Effector memory CD4-positive, alpha-beta T cell (primary cell): ENCODE measurements around the gene CRK.

ENCODE experiments used
- DNase-seq, 3 donors: peaks; one replicate each; pipeline ENCODE4 v3.0.0-alpha.2; 2020
- H3K27ac ChIP-seq: 2 replicates; pipeline ENCODE4 v1.7.0; 2013; ENCODE audit warnings: mild to moderate bottlenecking, low read length, moderate library complexity; ENCODE audit not compliant: insufficient read depth, poor library complexity, severe bottlenecking
- H3K27me3 ChIP-seq: replicated peaks from 2 replicates; pipeline ENCODE4 v1.7.0; 2013; ENCODE audit warnings: mild to moderate bottlenecking, low read length; ENCODE audit not compliant: insufficient read depth, control insufficient read depth, poor library complexity, severe bottlenecking
- H3K36me3 ChIP-seq: 2 replicates; pipeline ENCODE4 v1.7.0; 2013; ENCODE audit warnings: mild to moderate bottlenecking, low read length, moderate library complexity; ENCODE audit not compliant: control insufficient read depth, insufficient read depth
- H3K4me1 ChIP-seq: 2 replicates; pipeline ENCODE4 v1.7.0; 2013; ENCODE audit warnings: low read length, mild to moderate bottlenecking; ENCODE audit not compliant: control insufficient read depth, insufficient read depth, poor library complexity, severe bottlenecking
- H3K4me3 ChIP-seq: 2 replicates; pipeline ENCODE4 v1.7.0; 2013; ENCODE audit warnings: low read length, low read depth, mild to moderate bottlenecking; ENCODE audit not compliant: insufficient read depth, poor library complexity, severe bottlenecking
- H3K9me3 ChIP-seq: 2 replicates; pipeline ENCODE4 v1.7.0; 2013; ENCODE audit warnings: mild to moderate bottlenecking, low read length, moderate library complexity; ENCODE audit not compliant: control insufficient read depth

CRK gene

DNA sequence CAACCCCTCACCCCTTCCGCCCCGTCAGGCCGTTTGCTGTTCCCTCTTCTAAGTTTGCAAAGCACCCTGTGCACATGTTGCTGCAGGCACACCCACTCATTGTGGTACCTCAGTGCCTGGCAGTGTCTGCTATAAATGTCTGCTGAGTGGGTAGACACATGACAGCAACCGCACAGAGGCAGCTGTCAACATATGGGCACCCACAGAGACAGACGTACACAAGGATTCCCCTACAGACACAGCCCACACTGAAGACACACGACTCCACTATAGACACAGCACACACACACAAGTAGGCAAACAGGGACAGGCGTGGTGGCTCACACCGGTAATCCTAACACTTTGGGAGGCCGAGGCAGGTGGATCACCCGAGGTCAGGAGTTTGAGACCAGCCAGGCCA is 17.8 kb upstream of the CRK start:
- Histone ChIP-seq H3K27ac (no peak overlapping the region), H3K4me3 (no peak overlapping the region), H3K36me3 (peaks cover 24% of the 10 kb centered on the region), H3K27me3 (no peaks in the 10 kb centered on the region), H3K9me3 (no peaks in the 10 kb centered on the region), H3K4me1 (peaks cover 2% of the 10 kb centered on the region)
- no peak for DNase-seq

DNA sequence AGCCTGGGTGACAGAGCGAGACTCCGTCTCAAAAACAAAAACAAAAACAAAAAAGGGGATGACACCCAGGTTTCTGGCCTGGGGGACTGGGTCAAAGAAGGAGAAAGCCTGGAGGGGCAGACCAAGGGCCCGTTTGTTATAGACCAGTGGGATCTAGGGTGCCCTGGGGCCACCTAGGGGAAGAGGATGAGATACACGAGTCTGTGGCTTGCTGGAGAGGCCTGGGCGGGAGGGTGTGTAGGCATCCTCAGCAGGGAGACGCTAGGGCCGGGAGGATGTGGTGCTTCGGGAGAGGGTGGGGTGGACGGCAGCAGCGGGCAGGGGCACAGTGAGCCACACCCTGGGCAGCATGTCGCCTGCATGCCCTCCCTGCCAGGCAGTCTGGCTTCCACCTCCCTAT is 17.1 kb upstream of the CRK start:
- Histone ChIP-seq H3K36me3 (peaks cover 25% of the 10 kb centered on the region), H3K27ac (no peak overlapping the region), H3K4me1 (peaks cover 2% of the 10 kb centered on the region), H3K9me3 (no peaks in the 10 kb centered on the region), H3K4me3 (no peak overlapping the region), H3K27me3 (no peaks in the 10 kb centered on the region)
- DNase-seq = no peak

DNA sequence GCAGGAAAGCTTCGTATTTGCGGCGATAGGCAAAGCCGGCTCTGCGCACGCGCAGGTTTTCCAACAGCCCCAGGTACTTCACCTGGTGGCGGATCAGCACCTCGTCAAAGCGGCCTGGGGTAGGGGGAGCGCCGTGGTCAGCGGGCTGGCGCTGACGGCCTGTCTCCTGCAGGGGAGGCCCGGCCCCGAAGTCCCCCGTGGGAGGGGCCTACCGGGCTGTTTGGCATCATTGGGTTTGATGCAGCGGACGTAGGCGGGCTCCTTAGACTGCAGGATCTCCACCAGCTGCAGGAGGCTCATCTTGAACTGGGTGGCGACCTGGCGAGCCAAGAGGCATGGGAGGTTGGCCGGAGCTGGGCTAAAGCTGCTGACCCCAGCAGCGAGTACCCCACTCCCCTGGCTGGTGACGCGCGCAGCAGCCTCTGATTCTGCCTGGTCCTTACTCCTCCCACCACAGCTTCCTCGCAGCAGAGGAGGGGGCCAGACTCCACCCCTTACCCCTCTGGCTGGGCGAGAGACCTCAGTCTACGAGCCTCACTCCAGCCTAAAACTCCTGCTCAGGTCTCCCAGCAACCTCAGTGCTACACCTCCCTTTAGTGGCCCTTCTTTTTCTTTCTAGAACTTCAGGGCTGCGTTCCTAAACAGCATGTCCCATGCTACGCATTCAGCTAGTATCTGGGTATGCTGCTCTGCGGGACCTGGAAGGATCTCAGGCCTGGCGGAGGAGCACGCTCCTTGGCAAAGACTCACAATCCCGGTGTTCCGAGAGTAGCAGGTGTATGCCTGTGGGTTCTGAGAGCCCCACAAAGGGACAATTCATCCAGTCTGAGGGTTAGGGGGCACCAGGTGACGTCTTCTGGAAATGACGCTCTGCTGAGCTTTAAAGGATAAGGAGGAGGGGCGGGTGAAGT is 16.1 kb upstream of the CRK start:
- H3K9me3 ChIP-seq = no peaks in the 10 kb centered on the region
- peaks cover 21% of the 10 kb centered on the region for H3K36me3 ChIP-seq
- DNase-seq = no peak
- no peaks in the 10 kb centered on the region for H3K27me3 ChIP-seq
- no peak overlapping the region for H3K4me3 ChIP-seq
- H3K27ac ChIP-seq = no peak overlapping the region
- H3K4me1 ChIP-seq = peaks cover 2% of the 10 kb centered on the region

DNA sequence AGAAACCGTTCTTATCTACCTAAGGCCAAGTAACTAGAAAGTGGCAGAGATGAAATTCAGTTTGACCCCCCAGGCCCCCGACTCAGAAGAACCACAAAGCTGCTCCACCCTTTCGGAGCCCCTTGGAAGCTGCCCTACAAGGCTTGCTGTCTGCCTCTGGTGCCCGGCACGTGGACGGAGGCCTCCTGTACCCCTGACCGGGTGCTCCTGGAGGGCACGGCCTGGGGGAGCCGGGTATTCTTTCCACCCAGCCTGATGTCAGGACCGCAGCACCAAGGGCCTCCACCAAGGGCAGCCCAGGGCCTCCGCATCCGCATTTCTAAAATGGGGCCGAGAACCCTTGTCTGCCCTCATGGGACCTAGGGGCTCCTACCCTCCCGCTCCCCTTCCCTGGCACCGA is 15.5 kb upstream of the CRK start:
- H3K27ac ChIP-seq = no peak overlapping the region
- no peaks in the 10 kb centered on the region for H3K27me3 ChIP-seq
- H3K4me1 ChIP-seq = peaks cover 2% of the 10 kb centered on the region
- no peak for DNase-seq
- H3K36me3 ChIP-seq = peaks cover 24% of the 10 kb centered on the region
- H3K9me3 ChIP-seq = no peaks in the 10 kb centered on the region
- H3K4me3 ChIP-seq = no peak overlapping the region

DNA sequence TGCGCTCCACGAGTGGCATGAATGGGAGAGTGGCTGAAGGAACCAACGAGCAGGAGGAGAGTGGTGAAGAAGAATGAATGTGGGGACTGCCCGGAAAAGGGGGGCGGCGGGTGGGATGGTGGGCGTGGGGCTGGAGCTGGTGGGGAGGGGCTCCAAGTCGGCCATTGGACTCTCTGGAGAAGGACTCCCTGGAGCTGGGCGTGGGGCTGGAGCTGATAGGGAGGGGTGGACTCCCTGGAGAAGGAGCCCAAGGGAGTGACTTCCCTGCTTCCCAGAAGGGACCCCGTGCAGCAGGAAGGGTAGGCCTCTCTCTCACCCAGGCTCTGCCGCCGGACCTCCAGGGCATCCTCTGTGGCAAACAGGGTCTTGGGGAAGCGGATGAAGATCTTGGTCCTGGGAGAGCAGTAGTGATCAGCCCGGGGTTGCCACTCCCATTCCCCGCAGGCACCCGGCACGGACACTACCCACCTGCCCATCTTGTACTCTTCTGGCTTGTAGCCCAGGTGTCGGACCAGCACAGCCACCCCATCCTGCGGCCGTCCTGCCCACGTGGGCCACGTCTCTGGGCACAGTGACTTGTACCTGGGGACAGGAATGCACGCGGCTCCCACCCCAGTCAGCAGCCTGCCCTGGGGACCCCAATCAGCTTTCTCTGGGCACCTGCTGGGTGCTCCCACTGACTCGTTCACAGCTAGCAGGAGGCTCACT is 14.9 kb upstream of the CRK start:
- H3K27me3 ChIP-seq = no peaks in the 10 kb centered on the region
- no peak overlapping the region for H3K27ac ChIP-seq
- H3K4me1 ChIP-seq = peaks cover 2% of the 10 kb centered on the region
- no peak for DNase-seq
- H3K9me3 ChIP-seq = no peaks in the 10 kb centered on the region
- H3K36me3 ChIP-seq = peaks cover 24% of the 10 kb centered on the region
- no peak overlapping the region for H3K4me3 ChIP-seq

DNA sequence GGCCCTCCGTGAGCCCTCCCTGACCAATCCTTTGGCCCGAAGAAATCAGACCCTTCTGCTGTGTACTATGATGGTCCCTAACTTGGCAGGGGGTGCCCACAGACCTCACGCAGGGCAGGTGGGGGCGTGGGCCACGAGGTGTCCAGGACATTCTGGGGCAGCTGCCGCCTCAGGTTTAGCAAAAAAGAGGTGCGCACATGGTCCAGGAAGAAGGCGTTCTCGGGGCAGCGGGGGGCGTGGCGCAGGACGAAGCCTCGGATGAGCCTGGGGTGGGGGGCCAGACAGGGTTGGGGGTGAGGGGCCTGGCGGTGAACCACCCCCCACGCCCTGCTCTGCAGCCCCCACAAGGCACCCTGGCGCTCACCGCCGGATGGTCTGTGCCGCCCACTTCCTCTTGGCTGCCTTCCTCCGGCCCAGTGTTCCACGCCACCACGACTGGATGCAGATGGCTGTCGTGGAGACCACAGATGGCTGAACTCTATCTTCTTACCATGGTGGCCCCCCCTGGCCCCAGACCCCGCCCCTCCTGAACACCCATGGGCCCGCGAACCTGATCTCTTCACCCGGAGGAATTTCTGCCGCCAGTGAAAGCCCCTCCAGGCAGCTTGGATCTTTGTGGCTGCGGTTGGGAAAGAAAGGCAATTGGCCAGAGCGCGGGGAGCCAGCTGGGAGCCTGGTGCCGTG is 14.2 kb upstream of the CRK start:
- DNase-seq = no peak
- H3K4me3 ChIP-seq = no peak overlapping the region
- H3K4me1 ChIP-seq = peaks cover 2% of the 10 kb centered on the region
- no peak overlapping the region for H3K27ac ChIP-seq
- H3K9me3 ChIP-seq = no peaks in the 10 kb centered on the region
- H3K27me3 ChIP-seq = no peaks in the 10 kb centered on the region
- peaks cover 24% of the 10 kb centered on the region for H3K36me3 ChIP-seq

DNA sequence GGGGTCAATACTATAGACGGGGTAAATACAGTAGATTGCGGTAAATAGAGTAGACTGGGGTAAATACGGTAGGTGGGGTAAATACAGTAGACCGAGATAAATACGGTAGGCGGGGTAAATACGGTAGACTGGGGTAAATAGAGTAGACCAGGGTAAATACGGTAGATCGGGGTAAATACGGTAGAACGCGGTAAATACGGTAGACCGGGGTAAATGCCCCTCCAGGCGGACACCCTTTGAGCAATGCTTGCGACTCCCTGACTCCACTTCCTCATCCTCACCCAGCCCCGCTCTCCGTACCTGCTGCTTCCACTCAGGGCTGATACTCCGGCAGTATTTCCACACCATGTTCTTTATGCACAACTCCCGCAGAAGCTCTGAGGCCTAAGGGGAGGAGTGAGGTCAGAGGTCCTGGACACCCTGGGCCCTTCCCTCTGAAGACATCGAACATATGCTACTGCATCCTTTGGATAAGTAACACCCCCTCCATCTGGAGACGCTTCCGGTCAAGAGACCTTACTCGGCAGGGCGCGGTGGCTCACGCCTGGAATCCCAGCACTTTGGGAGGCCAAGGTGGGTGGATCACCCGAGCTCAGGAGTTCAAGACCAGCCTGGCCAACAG is 13.3 kb upstream of the CRK start:
- Histone ChIP-seq H3K4me3 (no peak overlapping the region), H3K4me1 (peaks cover 2% of the 10 kb centered on the region), H3K27me3 (no peaks in the 10 kb centered on the region), H3K36me3 (peaks cover 24% of the 10 kb centered on the region), H3K9me3 (no peaks in the 10 kb centered on the region), H3K27ac (no peak overlapping the region)
- no peak for DNase-seq

DNA sequence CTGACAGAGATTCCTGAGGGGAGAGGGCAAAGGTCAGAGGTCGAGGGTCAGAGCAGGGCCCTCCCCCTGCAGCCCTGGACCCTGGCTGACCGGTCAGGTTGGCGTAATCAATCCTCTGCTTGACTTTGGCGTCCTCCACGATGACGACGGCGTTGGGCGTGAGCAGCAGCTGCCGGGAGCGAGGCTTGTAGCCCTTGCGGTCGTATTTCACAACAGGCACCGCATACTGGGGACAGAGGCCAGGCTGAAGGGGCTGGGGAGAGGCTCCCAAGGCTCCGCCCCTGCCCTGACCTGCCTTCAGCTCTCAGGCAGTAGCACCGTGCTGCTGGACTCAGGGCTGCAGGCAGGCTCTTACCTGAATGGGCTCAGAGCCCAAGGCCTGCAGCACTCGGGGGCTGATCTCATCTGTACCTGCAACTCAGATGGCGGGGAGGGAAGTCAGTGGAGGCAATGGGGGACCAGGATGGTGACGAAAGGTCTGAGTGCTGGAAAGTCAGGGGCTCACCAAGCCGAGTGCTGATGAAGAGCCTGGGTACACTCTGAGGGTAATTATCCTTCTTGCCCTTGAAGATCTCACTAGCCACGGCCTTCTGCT is 12.0 kb upstream of the CRK start:
- H3K4me3 ChIP-seq = no peak overlapping the region

DNA sequence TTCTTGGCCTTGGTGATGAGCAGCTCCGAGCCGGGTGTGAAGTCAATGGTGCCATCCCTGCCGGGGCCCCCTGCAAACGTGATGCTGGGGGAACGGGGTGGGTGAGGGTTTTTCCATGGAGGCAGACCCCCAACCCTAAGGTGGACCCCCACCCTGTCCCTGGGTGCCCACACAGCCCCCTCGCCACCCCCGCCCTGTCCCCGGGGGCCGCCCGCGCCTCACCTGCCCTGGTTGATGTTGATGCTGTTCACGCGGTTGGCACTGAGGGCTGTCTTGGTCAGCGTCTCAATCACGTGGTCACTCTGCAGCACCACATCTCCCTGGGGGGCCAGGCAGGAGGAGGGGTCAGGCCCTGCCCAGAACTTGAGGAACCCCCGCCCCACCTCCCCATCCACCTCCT is 11.2 kb upstream of the CRK start:
- peaks cover 24% of the 10 kb centered on the region for H3K36me3 ChIP-seq
- H3K4me3 ChIP-seq = no peak overlapping the region
- no peak for DNase-seq
- no peaks in the 10 kb centered on the region for H3K27me3 ChIP-seq
- H3K9me3 ChIP-seq = no peaks in the 10 kb centered on the region
- peaks cover 13% of the 10 kb centered on the region for H3K4me1 ChIP-seq
- no peak overlapping the region for H3K27ac ChIP-seq

More for the DNA sequence above, 12.0 kb upstream of the CRK start:
- Histone ChIP-seq H3K27ac (no peak overlapping the region), H3K36me3 (peaks cover 24% of the 10 kb centered on the region), H3K4me1 (peaks cover 5% of the 10 kb centered on the region), H3K9me3 (no peaks in the 10 kb centered on the region), H3K27me3 (no peaks in the 10 kb centered on the region)
- no peak for DNase-seq
